Sciatic nerve (tissue), 2 donors: ENCODE data around the gene EEF2K. TPM values are rescaled to one million over a fixed set of nuclear protein-coding genes. Genes with fewer than 3 reads are reported as not detected.

Source experiments
- ATAC-seq: fragments of 200-7000 bp; cut with Tn5 transposase; one replicate; pipeline ENCODE4 v1.9.1; 2020; ENCODE audit warnings: mild to moderate bottlenecking, moderate library complexity
- DNase-seq: peaks from one replicate; pipeline ENCODE4 v3.0.0-alpha.2; 2020; ENCODE audit warnings: low spot score
- intact Hi-C: fragments of 100-400 bp; cut with DNase I; formaldehyde crosslinking; loops from one replicate; pipeline ENCODE4 v1.14.2; 2022
- total RNA-seq: library from RNA; stranded (reverse); fragmentation: NEBNext Ultra II Directional; extraction: Animal tissue kit (Norgen Biotek cat#: 25700); gene quantifications from one replicate; pipeline ENCODE4 v1.2.1, GENCODE V29; 2021
- donor health status: DM: no; HTN: no; CAD: no.
- donor health status: DM: no; HTN: no; CAD: no.

EEF2K gene
- total RNA-seq, 1 donor from 2014 or later, result 47.0 TPM

- DNase-seq (no peak), ATAC-seq (no peak)
- intact Hi-C loops, result no loop called here
Observed at GRCh38 chr16:22302776-22303363, 96.8 kb downstream of the EEF2K start.

- no peak for ATAC-seq
- intact Hi-C loops, result no loop called here
- no peak for DNase-seq
Observed at GRCh38 chr16:22304411-22304810, 98.3 kb downstream of the EEF2K start.

GRCh38 chr16:22306788-22307187 lies 100.7 kb downstream of the EEF2K start:
- no peak for DNase-seq
- intact Hi-C loops, result no loop called here
- ATAC-seq, result no peak

- intact Hi-C loops, result no loop called here
- DNase-seq, result no peak
Observed at GRCh38 chr16:22307838-22308237, 101.8 kb downstream of the EEF2K start.

GRCh38 chr16:22308824-22309520 lies 102.9 kb downstream of the EEF2K start:
- intact Hi-C loops, result no loop called here
- ATAC-seq, result no peak
- DNase-seq, result no peak

More at GRCh38 chr16:22307838-22308237, 101.8 kb downstream of the EEF2K start:
- ATAC-seq, result peak; percentile 34

GRCh38 chr16:22311520-22311919 lies 105.4 kb downstream of the EEF2K start:
- ATAC-seq (no peak), DNase-seq (no peak)
- intact Hi-C loops, result no loop called here

DNA sequence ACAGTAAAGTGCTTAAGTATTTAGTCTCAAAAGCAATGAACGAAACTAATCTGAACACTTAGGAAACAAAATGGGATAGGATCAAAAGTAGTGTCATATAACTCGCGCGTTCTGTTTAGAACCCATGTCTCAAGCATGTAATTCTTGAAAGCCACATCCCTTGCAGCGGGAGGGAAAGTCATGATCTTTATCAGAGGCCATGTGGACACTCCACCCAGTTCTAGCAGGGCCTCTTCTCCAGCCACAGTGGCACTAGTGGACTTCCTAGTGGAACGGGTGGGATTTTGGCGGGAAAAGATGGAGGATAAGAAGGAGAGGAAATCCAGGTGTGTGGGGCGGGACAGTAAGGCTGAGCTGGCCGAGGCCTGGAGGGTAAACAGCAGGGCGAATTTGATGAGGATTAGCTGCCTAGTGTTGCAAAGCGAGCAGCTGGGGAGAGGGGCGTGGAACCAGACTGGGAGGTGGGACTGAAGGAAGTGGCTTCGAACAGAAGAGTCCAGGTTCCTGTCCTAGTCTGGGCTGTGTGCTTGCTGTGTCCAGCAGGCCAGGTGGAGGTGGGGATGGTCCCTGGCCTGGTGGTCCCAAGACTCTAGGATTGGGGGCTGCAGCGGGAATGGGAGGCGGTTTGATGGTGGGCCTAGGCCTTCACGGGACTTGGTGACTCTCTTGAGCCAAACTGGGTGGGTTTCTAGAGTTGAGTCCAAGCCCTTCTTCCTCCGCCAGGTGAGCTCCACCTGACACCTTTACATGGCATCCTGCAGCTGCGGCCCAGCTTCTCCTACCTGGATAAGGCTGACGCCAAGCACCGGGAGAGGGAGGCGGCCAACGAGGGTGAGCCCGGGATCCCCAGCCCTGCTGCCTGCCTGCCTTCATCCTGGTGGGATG lies 107.1 kb downstream of the EEF2K start:
- DNase-seq (peak; percentile 42), ATAC-seq (no peak)
- intact Hi-C loops, result no loop called here

GRCh38 chr16:22313876-22314470 lies 107.9 kb downstream of the EEF2K start:
- ATAC-seq (no peak), DNase-seq (peak; percentile 40)
- intact Hi-C loops, result no loop called here

DNA sequence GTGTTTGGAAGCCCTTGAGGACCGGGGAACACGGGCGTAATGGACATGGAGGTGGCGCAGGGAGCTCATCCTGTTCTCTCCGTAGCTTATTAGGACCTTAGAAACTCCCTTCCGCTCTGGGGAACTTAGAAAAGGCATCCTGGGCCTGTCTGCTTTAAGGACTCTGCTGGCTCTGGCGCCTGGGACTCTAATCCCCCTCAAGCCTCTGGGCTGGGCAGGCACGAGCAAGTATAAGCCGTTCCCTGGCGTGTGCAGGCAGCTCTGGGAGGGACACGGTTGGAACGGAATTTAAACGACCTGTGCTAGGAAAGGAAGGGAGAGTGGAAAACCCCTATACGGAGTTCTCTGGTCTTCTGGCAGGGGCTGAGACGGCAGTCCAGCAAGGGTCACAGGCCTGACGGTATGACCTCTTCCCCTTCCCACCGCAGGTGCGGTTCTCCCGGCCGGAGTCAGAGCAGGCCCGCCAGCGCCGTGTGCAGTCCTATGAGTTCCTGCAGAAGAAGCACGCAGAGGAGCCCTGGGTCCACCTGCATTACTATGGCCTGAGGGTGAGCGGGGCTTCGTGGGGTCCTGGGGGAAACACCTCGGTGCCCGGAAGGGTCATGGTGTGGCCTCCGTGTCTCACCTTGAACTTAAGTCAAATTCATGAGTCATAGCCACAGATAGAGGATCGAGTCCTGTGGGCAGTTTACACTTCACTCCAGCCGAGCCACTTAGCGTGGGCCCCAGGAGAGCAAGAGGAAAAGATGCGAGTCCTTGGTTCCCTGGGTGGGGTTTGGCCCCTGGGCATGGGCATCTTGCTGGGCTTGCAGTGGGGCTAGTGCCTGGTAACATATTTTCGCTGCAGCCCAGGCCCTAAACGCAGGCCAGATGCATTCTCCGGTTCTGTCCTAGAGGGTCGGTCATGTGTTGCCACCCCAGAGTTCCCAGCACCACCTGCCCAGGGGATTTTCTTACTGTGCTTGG lies 108.9 kb downstream of the EEF2K start:
- ATAC-seq, result no peak
- intact Hi-C loops, result no loop called here
- DNase-seq, result peak; percentile 32

GRCh38 chr16:22315979-22316378 lies 109.9 kb downstream of the EEF2K start:
- DNase-seq (peak; percentile 14), ATAC-seq (no peak)
- intact Hi-C loops, result no loop called here

- intact Hi-C loops, result no loop called here
- ATAC-seq, result no peak
- DNase-seq, result peak; percentile 55
Observed at GRCh38 chr16:22316411-22316811, 110.3 kb downstream of the EEF2K start.

DNA sequence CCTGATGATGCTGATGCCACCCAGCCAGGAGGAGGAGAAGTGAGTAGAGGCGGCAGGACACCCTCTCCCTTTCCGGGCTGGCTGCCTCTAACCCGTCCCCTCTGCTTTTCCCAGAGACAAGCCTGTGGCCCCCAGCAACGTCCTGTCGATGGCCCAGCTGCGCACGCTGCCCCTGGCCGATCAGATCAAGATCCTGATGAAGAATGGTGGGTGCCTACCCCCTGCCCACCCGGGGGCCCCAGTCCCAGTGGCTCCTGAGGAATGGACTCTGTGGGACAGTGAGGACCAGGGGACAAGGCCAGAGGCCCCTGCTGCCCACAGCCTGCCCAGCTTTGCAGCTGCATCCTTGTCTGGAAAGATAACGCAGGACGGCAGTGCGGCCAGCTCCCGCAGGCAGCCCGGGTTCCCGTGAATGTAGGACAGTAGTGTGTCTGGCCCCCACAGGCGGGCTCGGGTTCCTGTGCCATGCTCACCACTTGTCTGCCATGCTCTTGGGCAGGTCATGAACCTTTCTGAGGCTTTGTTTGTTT lies 111.0 kb downstream of the EEF2K start:
- intact Hi-C loops, result no loop called here
- DNase-seq (peak; percentile 55), ATAC-seq (no peak)

- no peak for ATAC-seq
- intact Hi-C loops, result no loop called here
- peak; percentile 18 for DNase-seq
Observed at GRCh38 chr16:22317625-22318024, 111.5 kb downstream of the EEF2K start.

DNA sequence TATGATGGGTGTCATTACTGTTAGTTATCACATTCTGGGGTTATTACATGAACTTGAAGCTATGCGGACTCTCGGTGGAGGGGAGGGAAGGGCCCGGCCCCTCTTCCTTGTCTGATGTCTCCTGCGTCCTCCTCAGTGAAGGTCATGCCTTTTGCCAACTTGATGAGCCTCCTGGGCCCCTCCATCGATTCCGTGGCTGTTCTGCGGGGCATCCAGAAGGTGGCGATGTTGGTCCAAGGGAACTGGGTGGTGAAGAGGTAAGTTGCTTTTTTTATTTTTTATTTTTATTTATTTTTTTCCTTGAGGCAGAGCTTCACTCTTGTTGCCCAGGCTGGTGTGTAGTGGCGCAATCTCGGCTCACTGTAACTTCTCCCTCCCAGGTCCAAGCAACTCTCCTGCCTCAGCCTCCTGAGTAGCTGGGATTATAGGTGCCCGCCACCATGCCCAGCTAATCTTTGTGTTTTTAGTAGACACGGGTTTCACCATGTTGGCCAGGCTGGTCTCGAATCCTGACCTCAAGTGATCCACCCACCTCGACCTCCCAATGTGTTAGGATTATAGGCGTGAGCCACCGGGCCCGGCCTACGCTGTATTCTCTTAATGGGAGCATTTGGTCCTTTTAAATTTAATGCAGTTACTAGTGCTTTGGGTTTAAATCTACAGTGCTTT lies 112.7 kb downstream of the EEF2K start:
- no peak for DNase-seq
- no peak for ATAC-seq
- intact Hi-C loops, result no loop called here

DNA sequence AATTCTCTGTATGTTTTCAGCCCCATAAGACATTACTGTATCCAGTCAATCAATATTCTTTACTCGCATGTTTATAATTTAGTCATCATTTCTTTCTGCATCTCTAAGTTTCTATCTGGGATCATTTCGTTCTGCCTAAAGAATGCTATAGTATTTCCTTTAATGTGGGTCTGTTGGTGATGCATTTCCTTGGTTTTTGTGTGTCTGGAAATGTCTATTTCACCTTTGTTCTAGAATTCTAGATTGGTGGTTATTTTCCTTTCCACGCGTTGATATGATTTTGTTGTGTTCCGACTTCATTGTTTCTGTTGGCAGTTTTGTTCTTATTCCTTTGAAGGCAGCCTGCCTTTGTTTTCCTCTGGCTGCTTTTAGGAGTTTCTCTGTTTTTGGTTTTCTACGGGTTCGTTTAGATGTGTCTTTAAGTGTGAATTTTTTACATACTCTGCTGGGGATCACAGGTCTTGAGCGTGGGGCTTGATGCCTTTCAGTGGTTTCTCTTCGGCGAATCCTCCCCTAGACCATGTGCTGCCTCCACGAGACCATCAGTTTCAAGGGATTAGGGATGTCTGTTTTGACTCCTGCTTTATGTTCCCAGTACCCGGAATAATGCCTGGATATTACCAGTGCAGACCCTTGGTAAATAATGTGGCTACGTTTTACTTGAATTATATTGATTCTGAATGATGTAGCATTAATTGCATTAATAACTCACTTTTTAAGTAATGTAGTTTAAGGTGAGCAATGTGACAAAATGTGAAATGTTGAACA lies 114.7 kb downstream of the EEF2K start:
- no peak for DNase-seq
- intact Hi-C loops, result loop anchor here (5.0 kb wide), 1 partner anchor 1013 kb away; no protein-coding TSS in a partner anchor
- ATAC-seq, result no peak

DNA sequence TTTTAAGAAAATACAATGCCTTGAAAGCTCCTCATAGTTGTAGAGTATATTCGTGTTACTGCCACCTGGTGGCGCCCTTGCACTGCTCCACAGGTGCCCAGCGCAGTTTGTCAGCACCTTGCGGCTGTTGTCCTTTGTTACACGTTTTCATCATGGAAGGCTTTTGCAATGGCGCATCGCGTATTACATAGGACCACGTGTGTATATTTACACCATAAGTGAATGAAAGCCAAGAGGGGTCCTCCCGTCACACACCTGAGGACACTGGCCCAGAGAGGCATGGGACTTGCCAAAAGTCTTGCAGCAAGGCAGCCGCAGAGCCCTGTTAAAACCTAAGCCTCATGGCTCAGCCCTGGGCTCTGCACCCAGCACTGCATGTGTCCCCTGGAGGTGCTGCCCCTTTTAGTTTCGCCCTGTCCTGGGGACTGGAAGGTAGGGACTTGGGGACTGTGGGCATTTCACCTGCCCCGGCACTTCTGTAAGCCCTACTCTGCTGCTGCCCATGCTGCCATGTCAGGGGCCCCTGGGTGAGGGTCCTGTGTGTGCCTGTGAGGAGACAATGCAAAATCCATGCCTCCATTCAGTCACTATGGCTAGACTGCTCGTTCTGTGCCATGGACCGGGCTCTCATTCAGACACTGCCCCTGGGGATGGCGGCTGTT lies 115.4 kb downstream of the EEF2K start:
- ATAC-seq (peak; percentile 77), DNase-seq (peak; percentile 80)
- intact Hi-C loops, result loop anchor here (5.0 kb wide), 1 partner anchor 1014 kb away; no protein-coding TSS in a partner anchor
